GM12872 (cell line): ENCODE measurements around the gene KRT17.
"Not testable (repeated sequence)": the region's sequence is repeated elsewhere in the genome, so short reads cannot be mapped to it uniquely, and the experiment has no call there.

Experiments
- TF ChIP-seq, protein P1 (sequence below): IDR thresholded peaks from 3 replicates; pipeline ENCODE4 v1.5.1; 2011; ENCODE audit warnings: low read depth, mild to moderate bottlenecking, low read length, moderate library complexity; ENCODE audit not compliant: insufficient read depth

KRT17 gene

DNA sequence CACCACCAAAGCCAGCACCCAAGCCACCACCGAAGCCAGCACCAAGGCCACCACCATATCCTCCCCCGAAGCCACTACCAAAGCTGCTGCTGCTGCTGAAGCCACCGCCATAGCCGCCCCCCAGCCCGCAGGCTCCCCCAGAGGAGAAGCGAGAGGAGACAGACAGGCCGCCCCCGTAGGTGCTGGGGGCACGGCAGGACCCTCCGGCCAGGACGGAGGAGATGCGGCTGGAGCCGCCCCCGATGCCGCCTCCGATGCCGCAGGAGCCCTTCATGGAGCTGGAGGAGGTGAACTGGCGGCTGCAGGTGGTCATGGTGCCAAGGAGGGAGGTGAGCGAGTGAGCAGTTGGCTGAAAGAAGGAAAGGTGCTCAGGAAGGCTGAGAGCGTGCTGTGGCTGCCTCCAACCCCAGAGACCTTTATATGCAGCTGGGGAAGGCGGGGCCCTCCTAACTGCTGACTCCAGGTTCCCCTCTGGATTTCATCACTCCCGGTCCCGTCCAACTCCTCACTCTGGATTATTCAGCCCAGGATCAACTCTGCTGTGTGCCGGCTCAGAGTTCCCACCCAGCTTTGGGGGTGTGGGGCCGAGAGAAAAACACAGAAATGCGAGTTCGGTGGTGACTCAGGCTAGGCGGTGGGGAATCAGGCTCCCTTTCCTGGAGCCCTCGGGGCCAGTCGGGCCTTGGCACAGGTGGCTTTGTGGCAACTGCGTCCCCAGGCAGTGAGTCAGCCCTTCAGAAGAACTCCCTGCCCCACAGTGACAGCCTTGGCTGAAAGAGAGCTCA lies 11.8 kb downstream of the KRT17 start, which contains the start of gene KRT16:
TSS of gene KRT16 (minus strand) at position 392 of the 785 bp plus-strand sequence. CDS start at position 313, 79 bp downstream.
- TF ChIP-seq, protein P1, sequence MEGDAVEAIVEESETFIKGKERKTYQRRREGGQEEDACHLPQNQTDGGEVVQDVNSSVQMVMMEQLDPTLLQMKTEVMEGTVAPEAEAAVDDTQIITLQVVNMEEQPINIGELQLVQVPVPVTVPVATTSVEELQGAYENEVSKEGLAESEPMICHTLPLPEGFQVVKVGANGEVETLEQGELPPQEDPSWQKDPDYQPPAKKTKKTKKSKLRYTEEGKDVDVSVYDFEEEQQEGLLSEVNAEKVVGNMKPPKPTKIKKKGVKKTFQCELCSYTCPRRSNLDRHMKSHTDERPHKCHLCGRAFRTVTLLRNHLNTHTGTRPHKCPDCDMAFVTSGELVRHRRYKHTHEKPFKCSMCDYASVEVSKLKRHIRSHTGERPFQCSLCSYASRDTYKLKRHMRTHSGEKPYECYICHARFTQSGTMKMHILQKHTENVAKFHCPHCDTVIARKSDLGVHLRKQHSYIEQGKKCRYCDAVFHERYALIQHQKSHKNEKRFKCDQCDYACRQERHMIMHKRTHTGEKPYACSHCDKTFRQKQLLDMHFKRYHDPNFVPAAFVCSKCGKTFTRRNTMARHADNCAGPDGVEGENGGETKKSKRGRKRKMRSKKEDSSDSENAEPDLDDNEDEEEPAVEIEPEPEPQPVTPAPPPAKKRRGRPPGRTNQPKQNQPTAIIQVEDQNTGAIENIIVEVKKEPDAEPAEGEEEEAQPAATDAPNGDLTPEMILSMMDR, result not testable (repeated sequence)

DNA sequence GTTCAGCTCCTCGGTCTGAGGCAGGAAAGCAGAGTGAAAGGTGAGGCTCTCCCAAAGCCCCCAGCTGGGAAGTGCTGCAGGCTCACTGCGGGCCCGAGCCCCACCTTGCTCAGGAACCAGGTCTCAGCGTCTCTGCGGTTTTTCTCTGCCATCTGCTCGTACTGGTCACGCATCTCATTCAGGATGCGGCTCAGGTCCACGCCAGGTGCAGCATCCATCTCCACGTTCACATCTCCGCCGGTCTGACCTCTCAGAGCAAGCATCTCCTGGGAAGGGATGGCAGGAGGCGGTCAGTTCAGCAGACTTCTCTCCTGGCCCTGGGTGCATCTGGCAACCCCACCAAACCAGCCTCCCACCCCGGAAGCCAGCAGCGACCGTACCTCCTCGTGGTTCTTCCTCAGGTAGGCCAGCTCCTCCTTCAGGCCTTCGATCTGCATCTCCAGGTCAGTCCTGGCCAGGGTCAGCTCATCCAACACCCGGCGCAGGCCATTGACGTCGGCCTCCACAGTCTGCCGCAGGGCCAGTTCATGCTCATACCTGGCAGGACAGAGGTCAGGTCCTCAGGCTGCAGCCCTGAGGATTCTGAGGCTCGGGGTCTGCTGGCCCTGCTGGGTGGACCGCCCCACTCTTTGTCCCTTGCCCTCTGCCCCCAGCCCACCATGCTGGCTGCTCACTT lies 13.3 kb downstream of the KRT17 start:
- TF ChIP-seq, protein P1, result no peak

DNA sequence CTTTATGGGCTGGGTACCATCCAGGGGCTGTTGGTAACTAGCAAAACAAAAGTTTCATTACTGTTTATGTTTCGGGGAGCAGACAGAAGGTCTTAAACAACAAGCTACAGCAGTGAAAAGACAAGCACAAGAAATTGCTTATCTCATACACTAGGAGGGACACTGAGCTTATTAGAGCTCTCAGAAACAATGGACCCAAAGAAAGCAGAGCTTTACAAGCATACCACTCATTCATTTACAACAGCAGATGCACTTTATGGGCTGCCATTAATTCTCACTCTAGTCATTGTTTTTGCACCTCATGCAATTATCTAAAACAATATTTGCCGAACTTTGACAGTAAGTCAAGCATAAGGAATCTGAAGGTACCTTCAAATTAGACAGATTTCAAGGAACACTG lies 21.9 kb downstream of the KRT17 start:
- TF ChIP-seq, protein P1, result no peak

DNA sequence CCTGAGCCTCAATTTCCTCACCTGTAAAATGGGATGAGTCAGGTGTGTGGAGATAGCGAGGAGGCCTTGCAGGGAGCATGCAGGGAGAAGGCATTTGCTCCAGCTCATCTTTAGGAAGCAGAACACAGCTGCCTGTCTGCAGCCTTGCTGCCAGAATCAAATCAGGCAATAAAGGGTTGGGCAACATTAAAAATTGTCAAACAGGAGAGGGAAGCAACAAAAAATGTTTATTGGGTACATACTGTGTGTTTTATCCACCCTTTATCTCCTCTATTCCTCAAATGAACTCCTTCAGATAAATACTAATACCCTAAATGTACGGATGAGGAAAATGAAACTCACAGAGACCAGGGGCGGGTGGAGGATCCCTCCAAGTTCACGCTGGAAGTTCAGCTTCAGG lies 24.1 kb downstream of the KRT17 start:
- TF ChIP-seq, protein P1, result no peak

DNA sequence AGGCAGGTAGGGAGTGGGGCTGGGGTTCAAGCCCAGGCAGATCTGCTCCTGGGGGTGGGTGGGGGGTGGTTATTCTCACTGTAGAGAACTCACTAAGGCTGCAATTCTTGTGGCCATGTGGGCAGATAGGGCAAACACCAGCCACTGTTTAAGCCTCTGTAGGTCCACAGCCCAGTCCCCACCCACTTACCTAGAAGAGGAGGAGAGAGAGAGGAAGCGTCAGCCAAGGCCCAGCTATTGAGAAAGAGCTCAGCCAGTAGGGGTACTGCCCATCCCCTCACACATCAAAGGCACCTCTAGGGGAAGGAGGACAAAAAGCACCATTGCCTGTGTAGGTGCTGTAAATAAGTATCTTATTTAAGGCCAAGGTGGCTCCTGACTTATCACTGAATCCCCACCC lies 24.7 kb downstream of the KRT17 start:
- TF ChIP-seq, protein P1, result no peak

DNA sequence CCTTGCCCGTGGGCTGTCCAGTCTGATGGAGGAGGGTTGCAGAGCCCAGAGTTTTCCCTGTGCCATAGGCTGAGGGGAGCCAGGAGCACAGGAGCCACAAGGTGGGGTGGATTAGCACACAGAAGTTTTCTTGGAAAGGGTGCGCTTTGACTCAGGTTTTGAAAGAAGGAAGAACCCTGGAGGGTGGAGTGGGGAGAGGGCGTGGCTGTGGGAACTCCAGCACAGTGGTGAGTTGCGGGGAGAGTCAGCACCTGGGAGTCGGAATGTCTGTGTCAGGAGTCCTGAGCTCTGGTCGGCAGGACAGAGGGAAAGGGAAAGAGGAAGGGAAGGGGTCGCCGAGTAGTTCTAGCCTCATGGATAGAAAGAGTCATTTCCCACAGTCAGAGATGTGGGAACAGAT lies 28.8 kb downstream of the KRT17 start:
- TF ChIP-seq, protein P1, result no peak

DNA sequence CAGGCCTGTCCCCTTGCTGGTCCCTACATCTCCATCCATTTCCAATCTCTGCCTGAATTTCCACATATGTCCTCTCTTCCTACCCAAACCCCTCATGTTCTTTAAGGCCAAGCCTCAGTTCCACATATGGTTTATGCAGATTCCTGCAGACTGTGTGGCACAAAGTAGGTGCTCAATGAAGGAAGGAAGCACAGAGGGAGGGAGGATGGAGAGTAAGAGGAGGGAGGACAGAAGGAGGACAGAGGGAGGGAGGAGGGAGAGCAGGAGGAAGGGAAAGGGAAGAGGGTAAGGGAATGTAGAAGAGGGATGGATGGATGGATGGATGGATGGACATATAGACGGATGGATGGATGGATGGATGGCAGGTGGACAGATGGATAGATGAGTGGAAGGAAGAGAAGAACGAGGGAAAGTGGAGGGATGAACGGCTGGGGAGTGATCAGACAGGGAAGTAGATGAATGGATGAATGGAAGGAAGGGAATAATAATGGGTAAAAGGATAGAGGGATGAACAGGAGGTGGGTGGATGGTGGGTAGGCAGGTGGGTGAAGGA lies 29.9 kb downstream of the KRT17 start:
- TF ChIP-seq, protein P1, result no peak
